Lung (tissue), 12 donors: Measurements from ENCODE around the gene SLC19A1. TPM values are rescaled to one million over a fixed set of nuclear protein-coding genes. Genes with fewer than 3 reads are reported as not detected.
A peak's percentile ranks its signal among the peaks of the same experiment; 100 is the strongest.

Experiments used
- ATAC-seq: fragments of 200-7000 bp; cut with Tn5 transposase; one replicate; pipeline ENCODE4 v1.9.1; 2020; ENCODE audit warnings: moderate number of reproducible peaks; ENCODE audit not compliant: insufficient read depth, low FRiP score
- DNase-seq, 3 donors: peaks; one replicate each; pipeline ENCODE4 v3.0.0-alpha.2; 2013 to 2017
- H3K27ac ChIP-seq, 2 donors: one replicate each; pipeline ENCODE4 v1.5.1; 2013; ENCODE audit warnings: mild to moderate bottlenecking in 2 of 2, moderate library complexity in 2 of 2, control low read depth in 1 of 2, inconsistent platforms in 1 of 2, low read depth in 1 of 2, low read length in 1 of 2
- H3K27me3 ChIP-seq, 3 donors: one replicate each; pipeline ENCODE4 v1.5.1; 2013; ENCODE audit warnings: low read length in 2 of 3; ENCODE audit not compliant: control insufficient read depth in 3 of 3, insufficient read depth in 3 of 3
- H3K36me3 ChIP-seq, 4 donors: one replicate each; pipeline ENCODE4 v1.5.1; 2013; ENCODE audit warnings: low read length in 4 of 4, mild to moderate bottlenecking in 1 of 4, moderate library complexity in 1 of 4; ENCODE audit not compliant: control insufficient read depth in 4 of 4, insufficient read depth in 4 of 4
- H3K4me1 ChIP-seq, 5 donors: one replicate each; pipeline ENCODE4 v1.5.1; 2013; ENCODE audit warnings: low read length in 5 of 5, mild to moderate bottlenecking in 2 of 5, moderate library complexity in 1 of 5; ENCODE audit not compliant: control insufficient read depth in 5 of 5, insufficient read depth in 5 of 5
- H3K4me3 ChIP-seq: one replicate; pipeline ENCODE4 v1.5.1; 2013; ENCODE audit warnings: mild to moderate bottlenecking, control low read depth, moderate library complexity
- H3K9ac ChIP-seq, 2 donors: one replicate each; pipeline ENCODE4 v1.5.1; 2013; ENCODE audit warnings: low read length in 2 of 2, control low read depth in 1 of 2; ENCODE audit not compliant: insufficient read depth in 1 of 2
- H3K9me3 ChIP-seq, 4 donors: one replicate each; pipeline ENCODE4 v1.5.1; 2013; ENCODE audit warnings: low read length in 3 of 4, mild to moderate bottlenecking in 1 of 4, moderate library complexity in 1 of 4; ENCODE audit not compliant: control insufficient read depth in 4 of 4, insufficient read depth in 3 of 4
- CTCF ChIP-seq: IDR thresholded peaks from 2 replicates; pipeline ENCODE4 v1.5.1; 2012; ENCODE audit warnings: mild to moderate bottlenecking; ENCODE audit errors: control extremely low read depth, extremely low read depth
- WGBS, 2 donors: extraction: QIAGEN DNeasy Blood & Tissue Kit; methylation state at CpG; one replicate each; pipeline ENCODE4 v1.1.7; 2013; 5-methylcytosine and 5-hydroxymethylcytosine counted together
- polyA plus RNA-seq, 2 donors: library from polyadenylated mRNA; stranded (reverse); fragments of 200-250 nt; gene quantifications; one replicate each; pipeline ENCODE4 v1.2.1, GENCODE V29; 2013
- total RNA-seq, 2 donors: library from RNA; depleted of rRNA in 1 of 2; stranded (reverse); fragments of >200 nt in 1 of 2; gene quantifications; one replicate each; pipeline ENCODE4 v1.2.1, GENCODE V29; 2014 to 2021
- donor health status: control.
- donor health status: control.
- donor health status: Bipolar disorder and iron deficiency.
- donor health status: healthy.
- donor health status: DM: yes; HTN: yes; CAD: no.

Gene SLC19A1
- total and polyA plus RNA-seq, 4 donors, result 23.8 to 42.0 (median 26.2) TPM

GRCh38 chr21:45456584-45457160 lies 85.6 kb downstream of the SLC19A1 start:
- Histone ChIP-seq H3K27ac (no peak overlapping the region), H3K9me3 (peaks cover 0 to 2% (median 1%) of the 10 kb centered on the region in 4 donors), H3K4me1 (peaks cover 0 to 33% (median 15%) of the 10 kb centered on the region in 5 donors), H3K4me3 (no peak overlapping the region), H3K36me3 (peaks cover 0 to 2% (median 0%) of the 10 kb centered on the region in 4 donors), H3K27me3 (no peaks in the 10 kb centered on the region), H3K9ac (no peak overlapping the region)
- 90 to 92% methylated on average over 38 of the region's 38 CpGs for WGBS, 2 donors
- no peak for TF ChIP-seq CTCF
- ATAC-seq (no peak), DNase-seq (no peak)

- H3K27ac ChIP-seq, result no peak overlapping the region
- DNase-seq (peak; percentile 49 to 66 (median 65)), ATAC-seq (no peak)
- 72 to 83% methylated on average over 41 to 47 of the region's 47 CpGs for WGBS, 2 donors
- H3K9ac ChIP-seq, result peak overlapping the region in 1 of 2 donors; percentile 25
- H3K4me1 ChIP-seq, result peaks cover 0 to 33% (median 15%) of the 10 kb centered on the region in 5 donors
- no peaks in the 10 kb centered on the region for H3K36me3 ChIP-seq
- H3K9me3 ChIP-seq, result peaks cover 0 to 2% (median 0%) of the 10 kb centered on the region in 4 donors
- TF ChIP-seq CTCF, result no peak
- H3K27me3 ChIP-seq, result no peaks in the 10 kb centered on the region
- no peak overlapping the region for H3K4me3 ChIP-seq
Observed at GRCh38 chr21:45455674-45456583, 86.3 kb downstream of the SLC19A1 start.

DNA sequence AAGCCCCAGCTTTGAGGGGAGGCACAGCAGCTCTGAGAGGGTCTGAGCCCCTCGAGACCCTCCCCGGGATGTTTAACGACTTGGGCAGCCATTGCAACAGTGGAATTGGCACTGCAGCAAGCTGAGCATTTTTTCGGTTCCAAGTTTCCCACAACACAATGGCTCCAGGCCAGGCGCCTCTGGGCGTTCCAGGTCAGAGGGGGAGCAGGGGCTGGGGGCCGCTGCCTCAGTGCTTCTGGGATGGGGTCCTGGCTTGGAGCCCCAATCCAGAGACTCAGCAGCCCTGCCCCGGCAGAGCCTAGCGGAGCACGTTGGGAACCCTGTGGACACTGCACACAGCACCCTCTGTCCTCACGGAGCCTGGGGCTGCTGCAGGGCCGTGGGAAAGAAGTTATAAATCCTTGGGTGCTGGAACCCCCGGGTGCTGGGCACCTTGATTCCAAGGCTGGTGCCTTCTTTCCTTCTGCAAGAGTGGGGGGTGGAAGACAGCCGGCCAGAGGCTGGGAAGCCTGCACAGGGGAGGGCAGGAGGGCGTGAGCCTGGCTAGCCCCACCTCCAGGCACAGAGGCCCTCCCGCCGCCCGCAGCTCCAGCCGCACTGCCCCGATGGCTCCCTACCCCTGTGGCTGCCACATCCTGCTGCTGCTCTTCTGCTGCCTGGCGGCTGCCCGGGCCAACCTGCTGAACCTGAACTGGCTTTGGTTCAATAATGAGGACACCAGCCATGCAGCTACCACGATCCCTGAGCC lies 87.1 kb downstream of the SLC19A1 start:
- peak; percentile 67 for ATAC-seq
- Histone ChIP-seq H3K9ac (peak overlapping the region in 1 of 2 donors; percentile 25), H3K36me3 (no peaks in the 10 kb centered on the region), H3K9me3 (peaks cover 0 to 2% (median 0%) of the 10 kb centered on the region in 4 donors), H3K27ac (no peak overlapping the region), H3K4me1 (peaks cover 0 to 33% (median 15%) of the 10 kb centered on the region in 5 donors), H3K4me3 (no peak overlapping the region), H3K27me3 (no peaks in the 10 kb centered on the region)
- TF ChIP-seq CTCF, result no peak
- whole genome bisulfite sequencing, 2 donors, result 44 to 53% methylated on average over 23 of the region's 23 CpGs
- peak; percentile 79 to 88 (median 84) for DNase-seq
